Body of pancreas (tissue), 4 donors: ENCODE measurements around the gene HPS5.

Experiments
- POLR2A ChIP-seq, 3 donors: fragments of 450-650 bp; IDR thresholded peaks; one replicate each; pipeline ENCODE4 v1.6.1; 2016; ENCODE audit warnings: antibody characterized with exemption in 3 of 3, mild to moderate bottlenecking in 2 of 3
- TF ChIP-seq, protein P1 (sequence below), 7 experiments: fragments of 450-650 bp in 4 of 7; fragments of 200-600 bp in 3 of 7; sonication (generic) in 3 of 7; IDR thresholded peaks; one replicate each; pipeline ENCODE4 v1.5.1; 2016 to 2019; ENCODE audit warnings: antibody characterized with exemption in 7 of 7

DNA sequence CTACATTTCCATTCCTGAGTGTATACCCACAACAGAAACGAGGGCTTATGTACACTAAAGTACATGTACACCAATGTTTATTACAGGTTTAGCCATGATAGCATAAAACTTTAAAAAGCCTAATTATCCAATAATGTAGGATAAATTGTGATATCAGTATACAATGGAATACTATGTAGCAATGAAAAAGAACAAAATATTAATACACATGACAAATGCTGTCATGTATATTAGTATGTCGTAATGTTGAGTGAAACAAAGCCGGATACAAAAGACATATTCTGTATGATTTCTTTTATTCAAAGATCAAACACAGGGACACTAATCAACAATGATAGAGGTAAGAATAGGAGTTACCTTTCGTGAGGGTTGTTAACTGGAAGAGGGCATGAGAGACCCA lies 88.0 kb downstream of the HPS5 start:
- TF ChIP-seq, protein P1, sequence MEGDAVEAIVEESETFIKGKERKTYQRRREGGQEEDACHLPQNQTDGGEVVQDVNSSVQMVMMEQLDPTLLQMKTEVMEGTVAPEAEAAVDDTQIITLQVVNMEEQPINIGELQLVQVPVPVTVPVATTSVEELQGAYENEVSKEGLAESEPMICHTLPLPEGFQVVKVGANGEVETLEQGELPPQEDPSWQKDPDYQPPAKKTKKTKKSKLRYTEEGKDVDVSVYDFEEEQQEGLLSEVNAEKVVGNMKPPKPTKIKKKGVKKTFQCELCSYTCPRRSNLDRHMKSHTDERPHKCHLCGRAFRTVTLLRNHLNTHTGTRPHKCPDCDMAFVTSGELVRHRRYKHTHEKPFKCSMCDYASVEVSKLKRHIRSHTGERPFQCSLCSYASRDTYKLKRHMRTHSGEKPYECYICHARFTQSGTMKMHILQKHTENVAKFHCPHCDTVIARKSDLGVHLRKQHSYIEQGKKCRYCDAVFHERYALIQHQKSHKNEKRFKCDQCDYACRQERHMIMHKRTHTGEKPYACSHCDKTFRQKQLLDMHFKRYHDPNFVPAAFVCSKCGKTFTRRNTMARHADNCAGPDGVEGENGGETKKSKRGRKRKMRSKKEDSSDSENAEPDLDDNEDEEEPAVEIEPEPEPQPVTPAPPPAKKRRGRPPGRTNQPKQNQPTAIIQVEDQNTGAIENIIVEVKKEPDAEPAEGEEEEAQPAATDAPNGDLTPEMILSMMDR (IDR thresholded peaks at IDR 0.05), result no peak
- TF ChIP-seq POLR2A (IDR thresholded peaks at IDR 0.05), result no peak
